ENCODE measurements around the gene GPR27. TPM values are rescaled to one million over a fixed set of nuclear protein-coding genes. Genes with fewer than 3 reads are reported as not detected.

Gene GPR27
- total RNA-seq, 8 experiments from 2014 or later = 0.17 to 20.5 (median 11.0) TPM; not detected in 1

DNA sequence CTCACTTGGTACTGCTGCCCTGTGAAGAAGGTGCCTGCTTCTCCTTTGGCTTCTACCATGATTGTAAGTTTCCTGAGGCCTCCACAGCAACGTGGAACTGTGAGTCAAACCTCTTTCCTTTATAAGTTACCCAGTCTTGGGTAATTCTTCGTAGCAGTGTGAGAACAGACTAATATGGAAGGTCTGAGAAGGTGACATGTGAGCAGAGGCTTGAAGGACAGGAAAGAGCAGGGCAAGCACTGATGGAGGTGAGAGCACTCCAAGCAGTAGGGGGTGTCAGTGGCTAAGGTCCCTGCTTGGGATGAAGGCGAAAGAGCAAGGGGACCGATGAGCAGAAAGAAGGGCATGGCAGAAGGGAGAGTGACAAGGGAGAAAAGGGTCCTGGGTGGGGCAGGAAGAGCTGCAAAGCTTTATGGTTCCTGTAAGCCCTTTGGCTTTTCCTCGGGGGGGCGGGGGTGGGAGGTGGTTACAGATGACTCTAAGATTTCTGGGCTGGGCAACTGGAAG lies 32.0 kb upstream of the GPR27 start:
- H3K27ac ChIP-seq = no peak overlapping the region
- peaks cover 0 to 7% of the 10 kb centered on the region in 2 donors for H3K4me1 ChIP-seq (replicated peaks in 1 of 2)
- in situ Hi-C loops (cut with MboI; ENCODE audit: low pct_unique_long_range_greater_than_20kb in 2 of 9, low sequenced_read_pairs in 9 of 9, unreplicated experiment in 9 of 9) = loop anchor here in 4 of 9 experiments (25.0 kb wide), 5 partner anchors 241 to 1366 kb away; partner anchors contain the start of genes EBLN2 (in 1 of the 4) and SHQ1 (in 1 of the 4)
- WGBS, 10 experiments = 17 to 92% (median 72%) methylated on average over 2 to 3 of the region's 6 CpGs; no CpG with 5 or more reads in 4 of the 10 experiments
- ATAC-seq (replicated peaks in 6 of 8) = no peak
- H3K4me3 ChIP-seq = no peak overlapping the region

DNA sequence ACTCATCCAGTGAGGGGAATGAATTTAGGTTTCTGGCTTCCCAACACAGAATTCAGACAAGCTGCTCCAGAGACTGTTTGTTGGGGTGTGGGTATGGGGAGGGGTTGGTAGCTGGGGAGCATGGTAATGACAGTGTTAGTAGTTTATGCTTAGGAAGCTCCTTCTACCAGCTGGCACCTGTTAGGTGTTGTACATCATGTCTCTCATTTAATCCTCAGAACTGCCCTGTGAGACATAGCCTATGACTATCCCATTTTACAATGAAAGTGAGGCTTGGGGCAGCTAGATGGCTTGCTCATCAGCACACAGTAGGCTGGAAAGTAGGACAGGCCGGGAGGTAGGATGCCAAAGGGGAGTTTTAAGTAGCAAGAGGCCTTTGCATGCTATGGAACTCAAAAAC lies 31.0 kb upstream of the GPR27 start:
- ATAC-seq (replicated peaks in 6 of 8) = no peak
- no peak overlapping the region for H3K27ac ChIP-seq
- no peak overlapping the region for H3K4me3 ChIP-seq
- H3K4me1 ChIP-seq (replicated peaks in 1 of 2) = peaks cover 0 to 7% of the 10 kb centered on the region in 2 donors
- 60 to 88% (median 82%) methylated on average over 1 of the region's 1 CpG; no CpG with 5 or more reads in 6 of the 10 experiments for WGBS, 10 experiments
- in situ Hi-C loops (cut with MboI; ENCODE audit: low pct_unique_long_range_greater_than_20kb in 2 of 9, low sequenced_read_pairs in 9 of 9, unreplicated experiment in 9 of 9) = loop anchor here in 4 of 9 experiments (25.0 kb wide), 5 partner anchors 240 to 1365 kb away; partner anchors contain the start of genes EBLN2 (in 1 of the 4) and SHQ1 (in 1 of the 4)

DNA sequence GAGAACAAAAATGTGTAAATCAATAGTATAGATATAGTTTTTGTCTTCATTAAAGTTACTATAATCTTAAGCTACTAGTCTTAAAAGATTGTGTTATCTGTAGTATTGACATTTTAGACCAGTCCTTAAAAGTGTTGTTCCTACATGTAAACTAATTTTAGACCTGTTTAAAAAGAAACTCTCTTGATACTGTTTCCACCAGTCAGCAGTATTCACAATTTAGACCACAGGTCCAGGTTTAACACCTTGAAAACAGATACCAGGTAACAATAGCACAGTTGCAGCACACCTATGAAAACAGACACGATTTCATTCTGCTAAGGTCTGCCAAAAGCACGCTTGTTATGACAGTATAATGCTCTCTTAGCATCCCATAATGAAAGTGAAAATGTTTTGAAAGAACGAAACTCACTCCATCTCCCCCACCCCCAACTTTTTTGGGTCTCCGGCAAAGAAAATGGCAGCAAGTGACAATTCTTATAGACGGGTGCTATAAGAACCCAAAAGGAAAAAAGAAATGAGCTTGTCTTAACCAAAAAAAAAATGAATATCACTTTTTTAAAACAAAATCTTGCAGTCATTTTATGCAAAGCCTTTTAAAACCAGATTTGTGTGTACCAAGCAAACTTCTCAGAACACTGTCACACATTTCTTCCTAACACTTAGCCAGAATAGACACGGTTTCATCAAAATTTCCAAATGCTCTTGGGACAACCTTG lies 30.0 kb upstream of the GPR27 start:
- no peak for ATAC-seq (replicated peaks in 6 of 8)
- Histone ChIP-seq H3K4me1 (replicated peaks in 1 of 2) (peaks cover 2 to 8% of the 10 kb centered on the region in 2 donors), H3K4me3 (peak overlapping the region in 2 of 5 donors; percentile 65 to 78), H3K27ac (no peak overlapping the region)
- in situ Hi-C loops (cut with MboI; ENCODE audit: low pct_unique_long_range_greater_than_20kb in 2 of 9, low sequenced_read_pairs in 9 of 9, unreplicated experiment in 9 of 9) = loop anchor here in 4 of 9 experiments (25.0 kb wide), 5 partner anchors 239 to 1364 kb away; partner anchors contain the start of genes EBLN2 (in 1 of the 4) and SHQ1 (in 1 of the 4)
- 48 to 95% (median 81%) methylated on average over 1 to 6 of the region's 6 CpGs for WGBS, 10 experiments

DNA sequence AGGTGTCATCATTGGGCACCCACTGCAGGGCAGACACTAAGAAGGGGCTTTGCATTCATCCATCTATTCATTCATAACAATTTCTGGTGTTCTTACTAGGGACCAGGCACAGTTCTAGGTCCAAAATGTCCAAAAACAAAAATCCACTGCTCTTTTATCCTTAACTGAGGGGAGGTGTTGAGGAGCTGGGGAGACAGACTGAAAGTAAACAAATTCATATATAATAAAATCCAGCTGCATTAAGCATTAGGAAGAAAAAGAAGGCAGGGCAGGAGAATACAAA lies 29.5 kb upstream of the GPR27 start:
- ATAC-seq (replicated peaks in 6 of 8) = no peak
- H3K27ac ChIP-seq = no peak overlapping the region
- H3K4me1 ChIP-seq (replicated peaks in 1 of 2) = peaks cover 7 to 13% of the 10 kb centered on the region in 2 donors
- peak overlapping the region; percentile 65 to 99 (median 87) for H3K4me3 ChIP-seq
- in situ Hi-C loops (cut with MboI; ENCODE audit: low pct_unique_long_range_greater_than_20kb in 2 of 9, low sequenced_read_pairs in 9 of 9, unreplicated experiment in 9 of 9) = loop anchor here in 4 of 9 experiments (25.0 kb wide), 5 partner anchors 238 to 1363 kb away; partner anchors contain the start of genes EBLN2 (in 1 of the 4) and SHQ1 (in 1 of the 4)

DNA sequence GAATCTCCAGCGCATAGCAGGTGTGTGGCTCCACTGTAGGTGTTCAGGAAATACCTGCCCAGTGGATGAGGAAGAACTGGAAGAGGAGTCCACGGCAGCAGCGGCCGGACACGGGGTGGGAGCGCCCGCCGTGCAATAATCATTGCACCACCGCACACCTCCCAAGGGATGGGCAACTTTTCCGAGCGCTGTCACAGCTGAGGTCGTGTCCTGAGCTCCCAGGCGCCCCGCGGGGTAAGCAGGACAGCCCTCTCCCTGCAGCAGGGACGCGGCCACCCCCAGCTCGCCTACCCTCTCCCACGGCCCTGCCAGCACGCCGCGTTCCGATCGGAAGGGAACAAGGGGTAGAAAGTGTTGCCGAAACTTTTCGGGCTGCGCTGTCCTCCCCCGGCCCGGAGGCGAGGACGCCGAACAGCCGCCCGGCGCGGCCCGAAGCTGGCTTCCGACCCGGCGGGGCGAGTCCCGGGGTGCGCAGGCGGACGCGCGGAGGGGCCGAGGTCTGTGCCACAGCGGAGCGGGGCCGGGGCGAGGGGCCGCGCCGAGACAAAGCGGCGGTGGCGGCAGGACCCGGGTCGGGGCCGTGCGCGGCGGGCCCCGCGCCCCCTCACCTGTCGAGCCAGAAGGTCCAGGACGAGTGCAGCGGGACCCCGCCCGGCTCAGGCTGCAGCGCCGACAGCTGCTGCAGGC lies 28.9 kb upstream of the GPR27 start:
- in situ Hi-C loops (cut with MboI; ENCODE audit: low pct_unique_long_range_greater_than_20kb in 2 of 9, low sequenced_read_pairs in 9 of 9, unreplicated experiment in 9 of 9) = loop anchor here in 4 of 9 experiments (25.0 kb wide), 5 partner anchors 238 to 1363 kb away; partner anchors contain the start of genes EBLN2 (in 1 of the 4) and SHQ1 (in 1 of the 4)
- Histone ChIP-seq H3K27ac (peak overlapping the region in 1 of 2 donors; percentile 75), H3K4me3 (peak overlapping the region; percentile 65 to 99 (median 87)), H3K4me1 (replicated peaks in 1 of 2) (peaks cover 13 to 19% of the 10 kb centered on the region in 2 donors)
- WGBS, 10 experiments = 0 to 2% (median 0%) methylated on average over 1 to 32 of the region's 73 CpGs; no CpG with 5 or more reads in 2 of the 10 experiments
- ATAC-seq (replicated peaks in 6 of 8) = peak; percentile 52 to 64 (median 58)

DNA sequence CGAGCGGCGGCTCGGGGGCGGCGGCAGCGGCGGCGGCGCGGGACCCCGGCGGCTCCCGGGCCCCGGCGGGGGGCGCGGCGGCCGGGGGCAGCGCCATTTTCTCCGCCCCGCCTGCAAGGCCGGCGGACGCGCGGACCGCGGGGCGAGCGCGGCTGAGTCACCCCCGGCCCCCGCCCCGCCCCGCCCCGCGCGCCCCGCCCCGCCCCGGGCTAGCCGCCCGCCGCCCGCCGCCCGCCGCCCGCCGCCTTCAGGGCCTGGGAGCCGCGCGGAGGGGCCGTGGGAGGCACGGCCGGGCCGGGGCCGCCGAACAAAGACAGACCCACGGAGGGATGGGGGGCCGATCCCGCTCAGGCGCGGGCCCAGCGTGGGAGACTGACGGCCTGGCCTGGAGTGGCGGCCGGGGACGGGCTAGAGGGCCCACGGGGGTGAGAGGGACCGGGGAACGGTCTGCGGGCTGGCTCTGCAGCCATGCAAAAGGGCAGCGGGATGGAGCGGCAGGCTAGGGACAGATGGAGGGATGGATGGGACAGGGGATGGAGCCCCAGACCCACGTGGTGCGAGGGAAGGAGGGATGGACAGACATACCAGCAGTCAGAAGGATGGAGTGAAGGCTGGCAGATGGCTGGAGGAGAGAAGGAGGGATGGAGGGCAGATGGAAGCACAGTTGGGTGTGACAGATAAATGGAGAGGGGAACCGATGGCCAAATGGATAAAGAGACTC lies 28.2 kb upstream of the GPR27 start, which contains the start of gene EIF4E3:
EIF4E3 (minus strand) TSS at position 132 of the 721 bp plus-strand sequence; CDS start at position 97, 35 bp downstream.
- Histone ChIP-seq H3K4me3 (peak within 1 kb of the TSS; percentile 65 to 99 (median 87)), H3K4me1 (replicated peaks in 1 of 2) (peaks cover 13 to 22% of the 10 kb centered on the region in 2 donors), H3K27ac (peak within 1 kb of the TSS; percentile 42 to 75)
- 7 to 80% (median 43%) methylated on average over 1 to 8 of the region's 80 CpGs; no CpG with 5 or more reads in 5 of the 10 experiments for WGBS, 10 experiments
- ATAC-seq (replicated peaks in 6 of 8) = peak; percentile 26 to 75 (median 68)
- in situ Hi-C loops (cut with MboI; ENCODE audit: low pct_unique_long_range_greater_than_20kb in 2 of 9, low sequenced_read_pairs in 9 of 9, unreplicated experiment in 9 of 9) = no loop called here

DNA sequence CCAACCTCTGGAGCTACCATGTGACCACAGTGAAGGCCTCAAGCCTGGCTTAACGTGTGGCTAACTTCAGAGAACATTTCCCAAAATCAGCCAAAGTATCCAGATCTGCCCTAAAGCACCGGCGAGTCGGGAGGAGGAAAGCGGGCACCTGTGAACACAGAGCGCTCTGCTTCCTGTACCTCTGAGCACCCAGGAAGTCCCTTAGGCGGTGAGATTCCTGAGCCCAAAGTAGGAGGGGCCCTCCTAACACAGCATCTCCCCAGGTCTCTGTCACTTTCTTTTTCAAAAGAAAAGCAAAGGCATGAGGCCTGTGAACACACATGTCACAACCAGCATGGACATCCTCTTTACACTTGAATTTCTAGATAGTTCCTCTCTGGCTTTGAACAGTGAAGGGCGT lies 27.5 kb upstream of the GPR27 start:
- Histone ChIP-seq H3K4me1 (replicated peaks in 1 of 2) (peaks cover 13 to 22% of the 10 kb centered on the region in 2 donors), H3K4me3 (peak overlapping the region in 3 of 5 donors; percentile 65 to 99 (median 78)), H3K27ac (no peak overlapping the region)
- WGBS, 10 experiments = 80 to 100% (median 100%) methylated on average over 1 to 8 of the region's 8 CpGs; no CpG with 5 or more reads in 1 of the 10 experiments
- ATAC-seq (replicated peaks in 6 of 8) = no peak
- in situ Hi-C loops (cut with MboI; ENCODE audit: low pct_unique_long_range_greater_than_20kb in 2 of 9, low sequenced_read_pairs in 9 of 9, unreplicated experiment in 9 of 9) = no loop called here

DNA sequence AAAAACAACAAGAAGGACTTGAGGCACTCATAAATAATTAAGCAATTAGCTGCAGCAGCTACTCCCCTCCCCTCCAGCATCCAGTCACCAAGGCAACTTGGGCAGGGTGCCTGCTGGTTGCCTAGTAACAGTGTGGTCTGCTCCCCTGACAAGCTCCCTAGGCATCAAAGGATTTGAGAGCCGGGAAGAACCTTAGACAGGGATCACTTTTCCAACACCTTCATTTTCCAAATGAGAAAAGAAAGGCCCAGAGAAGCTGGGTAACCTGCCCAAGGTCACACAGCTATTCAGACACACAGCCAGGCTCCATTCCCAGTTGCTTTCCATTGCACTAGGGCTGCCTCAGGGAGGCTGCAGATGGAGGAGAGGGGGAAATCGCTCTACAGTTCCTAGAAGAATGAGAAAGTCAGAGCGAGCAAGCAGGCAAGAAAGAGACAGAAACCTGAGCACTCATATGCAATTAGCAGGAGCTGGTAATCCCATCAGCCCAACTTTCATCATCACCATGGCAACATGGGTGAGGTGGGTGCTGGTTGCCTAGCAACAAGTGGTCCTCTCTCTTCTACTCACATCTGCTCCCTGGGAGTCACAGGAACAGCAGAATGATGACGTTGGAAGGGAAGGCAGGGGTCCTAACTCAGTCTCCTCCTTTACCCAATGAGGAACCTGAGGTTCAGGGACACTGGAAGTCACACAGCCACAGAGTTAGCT lies 24.9 kb upstream of the GPR27 start:
- WGBS, 10 experiments = 0 to 100% (median 5%) methylated on average over 1 to 4 of the region's 4 CpGs; no CpG with 5 or more reads in 4 of the 10 experiments
- Histone ChIP-seq H3K4me3 (no peak overlapping the region), H3K4me1 (replicated peaks in 1 of 2) (peaks cover 13 to 22% of the 10 kb centered on the region in 2 donors), H3K27ac (no peak overlapping the region)
- in situ Hi-C loops (cut with MboI; ENCODE audit: low pct_unique_long_range_greater_than_20kb in 2 of 9, low sequenced_read_pairs in 9 of 9, unreplicated experiment in 9 of 9) = no loop called here
- peak in 5 of 8 experiments; percentile 17 to 36 (median 29) for ATAC-seq (replicated peaks in 6 of 8)

DNA sequence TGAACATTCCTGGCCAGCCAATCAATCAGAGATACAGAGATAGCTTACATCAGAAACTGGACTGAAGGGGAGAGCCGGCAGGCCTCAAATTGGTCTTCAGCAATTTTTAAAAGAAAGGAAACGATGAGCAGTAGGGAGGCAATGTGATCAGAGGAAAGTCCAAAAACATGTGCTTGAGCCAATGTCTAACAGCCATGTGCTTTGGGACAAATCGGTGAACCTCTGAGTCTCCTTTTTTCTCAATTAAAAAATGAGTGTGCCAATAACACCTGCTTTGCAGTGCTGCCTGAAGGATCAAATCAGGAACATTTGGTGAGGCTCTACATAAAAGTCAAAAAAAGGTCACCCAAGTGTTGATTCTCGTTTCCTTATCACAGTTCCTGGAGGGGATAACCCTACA lies 21.0 kb upstream of the GPR27 start:
- Histone ChIP-seq H3K27ac (no peak overlapping the region), H3K4me3 (no peak overlapping the region), H3K4me1 (replicated peaks in 1 of 2) (peaks cover 15 to 18% of the 10 kb centered on the region in 2 donors)
- no peak for ATAC-seq (replicated peaks in 6 of 8)
- 58 to 100% (median 80%) methylated on average over 1 to 4 of the region's 4 CpGs; no CpG with 5 or more reads in 1 of the 10 experiments for WGBS, 10 experiments
- in situ Hi-C loops (cut with MboI; ENCODE audit: low pct_unique_long_range_greater_than_20kb in 2 of 9, low sequenced_read_pairs in 9 of 9, unreplicated experiment in 9 of 9) = no loop called here

DNA sequence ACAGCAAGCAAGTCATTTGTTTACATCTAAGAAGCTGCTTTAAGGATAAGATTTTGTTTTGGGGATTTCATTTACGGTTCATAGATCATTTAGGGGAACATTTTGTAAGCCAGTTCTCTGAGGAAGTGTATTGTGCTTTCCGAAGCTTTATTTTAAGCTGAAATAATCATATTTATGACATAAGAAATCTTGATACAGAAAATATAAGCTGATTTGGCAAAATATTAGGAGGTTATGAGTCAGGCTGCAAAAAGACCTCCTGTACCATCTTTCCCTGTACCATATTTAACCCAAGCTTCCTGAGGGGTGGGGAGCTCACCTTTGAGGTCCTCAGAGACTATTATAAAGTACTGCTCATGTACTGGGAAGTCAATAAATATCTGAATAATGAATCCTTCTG lies 20.3 kb upstream of the GPR27 start:
- ATAC-seq (replicated peaks in 6 of 8) = no peak
- Histone ChIP-seq H3K27ac (no peak overlapping the region), H3K4me1 (replicated peaks in 1 of 2) (peaks cover 15 to 18% of the 10 kb centered on the region in 2 donors), H3K4me3 (no peak overlapping the region)
- WGBS, 10 experiments = 76 to 100% (median 90%) methylated on average over 1 to 2 of the region's 2 CpGs; no CpG with 5 or more reads in 1 of the 10 experiments
- in situ Hi-C loops (cut with MboI; ENCODE audit: low pct_unique_long_range_greater_than_20kb in 2 of 9, low sequenced_read_pairs in 9 of 9, unreplicated experiment in 9 of 9) = no loop called here

DNA sequence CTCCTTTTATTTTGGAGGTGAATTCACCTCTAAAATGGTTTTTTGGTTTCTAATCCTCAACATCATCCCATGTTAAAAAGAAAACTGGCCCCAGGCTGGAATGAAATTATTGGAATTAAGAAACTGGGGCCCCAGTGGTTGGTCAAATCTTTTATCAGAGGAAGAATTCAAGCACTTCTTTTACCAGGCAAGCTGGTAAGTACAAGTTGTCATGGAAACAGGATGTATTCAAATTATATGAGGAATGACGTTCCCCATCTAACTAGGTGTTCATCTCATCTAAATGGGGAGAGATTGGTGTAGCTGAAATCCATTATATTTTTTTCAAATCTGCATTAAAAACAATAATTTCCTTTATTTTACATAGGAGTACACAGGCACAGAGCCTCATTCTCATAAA lies 18.8 kb upstream of the GPR27 start:
- no peak overlapping the region for H3K27ac ChIP-seq
- H3K4me3 ChIP-seq = no peak overlapping the region
- in situ Hi-C loops (cut with MboI; ENCODE audit: low pct_unique_long_range_greater_than_20kb in 2 of 9, low sequenced_read_pairs in 9 of 9, unreplicated experiment in 9 of 9) = no loop called here
- no peak for ATAC-seq (replicated peaks in 6 of 8)
- peaks cover 2 to 5% of the 10 kb centered on the region in 2 donors for H3K4me1 ChIP-seq (replicated peaks in 1 of 2)
- 0 to 80% (median 45%) methylated on average over 1 of the region's 1 CpG; no CpG with 5 or more reads in 2 of the 10 experiments for WGBS, 10 experiments

DNA sequence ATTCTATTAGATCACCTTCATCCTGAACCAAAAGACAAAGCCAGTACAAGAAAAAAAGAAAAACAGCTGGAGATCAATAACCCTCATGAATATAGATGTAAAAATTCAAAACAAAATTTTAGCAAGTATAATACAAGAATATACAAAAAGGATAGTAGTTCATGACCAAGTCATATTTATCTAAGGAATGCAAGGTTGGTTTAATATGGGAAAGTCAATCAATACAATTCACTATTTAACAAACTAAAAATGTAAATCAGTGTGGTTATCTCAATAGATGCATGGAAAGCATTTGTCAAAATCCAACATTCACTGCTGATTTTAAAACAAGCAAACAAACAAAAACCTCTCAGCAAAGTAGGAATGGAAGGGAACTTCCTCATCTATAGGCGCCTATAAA lies 11.0 kb upstream of the GPR27 start:
- in situ Hi-C loops (cut with MboI; ENCODE audit: low pct_unique_long_range_greater_than_20kb in 2 of 9, low sequenced_read_pairs in 9 of 9, unreplicated experiment in 9 of 9) = no loop called here
- WGBS, 10 experiments = 88 to 100% (median 100%) methylated on average over 1 of the region's 1 CpG; no CpG with 5 or more reads in 2 of the 10 experiments
- H3K27ac ChIP-seq = no peak overlapping the region
- H3K4me3 ChIP-seq = no peak overlapping the region
- H3K4me1 ChIP-seq (replicated peaks in 1 of 2) = no peaks in the 10 kb centered on the region
- ATAC-seq (replicated peaks in 6 of 8) = no peak

All from motor neuron (in vitro differentiated cells).